ENCODE data around the gene CFAP300.

CFAP300 gene

GRCh38 chr11:102026217-102026616 lies 21.0 kb upstream of the CFAP300 start:
- Histone ChIP-seq H3K9me3 (ENCODE audit: insufficient read depth, low read depth, low read length) (no peaks in the 10 kb centered on the region), H3K4me1 (ENCODE audit: insufficient read depth, low read length) (no peaks in the 10 kb centered on the region), H3K27me3 (ENCODE audit: insufficient read depth, low read length) (no peaks in the 10 kb centered on the region), H3K27ac (ENCODE audit: low read depth, low read length) (no peak overlapping the region), H3K36me3 (ENCODE audit: insufficient read depth, low read length) (no peaks in the 10 kb centered on the region), H3K9ac (ENCODE audit: low read depth, low read length) (no peak overlapping the region), H3K4me3 (ENCODE audit: low read length) (no peak overlapping the region)
- WGBS = 95% methylated on average over 4 of the region's 4 CpGs

GRCh38 chr11:102026959-102027358 lies 20.3 kb upstream of the CFAP300 start:
- Histone ChIP-seq H3K27ac (ENCODE audit: low read depth, low read length) (no peak overlapping the region), H3K9ac (ENCODE audit: low read depth, low read length) (no peak overlapping the region), H3K36me3 (ENCODE audit: insufficient read depth, low read length) (no peaks in the 10 kb centered on the region), H3K27me3 (ENCODE audit: insufficient read depth, low read length) (no peaks in the 10 kb centered on the region), H3K4me3 (ENCODE audit: low read length) (no peak overlapping the region), H3K9me3 (ENCODE audit: insufficient read depth, low read depth, low read length) (no peaks in the 10 kb centered on the region), H3K4me1 (ENCODE audit: insufficient read depth, low read length) (no peaks in the 10 kb centered on the region)
- 43% methylated on average over 2 of the region's 2 CpGs for WGBS

- no peaks in the 10 kb centered on the region for H3K4me1 ChIP-seq (ENCODE audit: insufficient read depth, low read length)
- WGBS = no CpG with 5 or more reads among the region's 1 CpG
- no peaks in the 10 kb centered on the region for H3K27me3 ChIP-seq (ENCODE audit: insufficient read depth, low read length)
- no peaks in the 10 kb centered on the region for H3K36me3 ChIP-seq (ENCODE audit: insufficient read depth, low read length)
- H3K9ac ChIP-seq (ENCODE audit: low read depth, low read length) = no peak overlapping the region
- H3K4me3 ChIP-seq (ENCODE audit: low read length) = no peak overlapping the region
- peaks cover 3% of the 10 kb centered on the region; the same call in 1 of the 2 replicates for H3K9me3 ChIP-seq (ENCODE audit: insufficient read depth, low read depth, low read length)
- H3K27ac ChIP-seq (ENCODE audit: low read depth, low read length) = no peak overlapping the region
These were observed 10.5 kb upstream of the CFAP300 start for GRCh38 chr11:102036757-102037156.

GRCh38 chr11:102046841-102047240 lies 396 bp upstream of the CFAP300 start:
- Histone ChIP-seq H3K9me3 (ENCODE audit: insufficient read depth, low read depth, low read length) (no peaks in the 10 kb centered on the region), H3K4me1 (ENCODE audit: insufficient read depth, low read length) (no peaks in the 10 kb centered on the region), H3K36me3 (ENCODE audit: insufficient read depth, low read length) (no peaks in the 10 kb centered on the region), H3K27ac (ENCODE audit: low read depth, low read length) (no peak overlapping the region), H3K4me3 (ENCODE audit: low read length) (peak overlapping the region; percentile 60), H3K27me3 (ENCODE audit: insufficient read depth, low read length) (peaks cover 4% of the 10 kb centered on the region; the same call in 1 of the 2 replicates), H3K9ac (ENCODE audit: low read depth, low read length) (no peak overlapping the region)
- WGBS = 73% methylated on average over 1 of the region's 4 CpGs

GRCh38 chr11:102050927-102051575 lies 3.8 kb downstream of the CFAP300 start:
- no peaks in the 10 kb centered on the region for H3K4me1 ChIP-seq (ENCODE audit: insufficient read depth, low read length)
- H3K27me3 ChIP-seq (ENCODE audit: insufficient read depth, low read length) = peaks cover 4% of the 10 kb centered on the region; the same call in 1 of the 2 replicates
- no peak overlapping the region for H3K4me3 ChIP-seq (ENCODE audit: low read length)
- H3K9me3 ChIP-seq (ENCODE audit: insufficient read depth, low read depth, low read length) = no peaks in the 10 kb centered on the region
- no peak overlapping the region for H3K27ac ChIP-seq (ENCODE audit: low read depth, low read length)
- 77% methylated on average over 5 of the region's 5 CpGs for WGBS
- H3K36me3 ChIP-seq (ENCODE audit: insufficient read depth, low read length) = no peaks in the 10 kb centered on the region
- H3K9ac ChIP-seq (ENCODE audit: low read depth, low read length) = no peak overlapping the region

GRCh38 chr11:102061276-102061675 lies 14.0 kb downstream of the CFAP300 start:
- Histone ChIP-seq H3K27me3 (ENCODE audit: insufficient read depth, low read length) (no peaks in the 10 kb centered on the region), H3K27ac (ENCODE audit: low read depth, low read length) (no peak overlapping the region), H3K36me3 (ENCODE audit: insufficient read depth, low read length) (no peaks in the 10 kb centered on the region), H3K4me3 (ENCODE audit: low read length) (no peak overlapping the region), H3K9ac (ENCODE audit: low read depth, low read length) (no peak overlapping the region), H3K9me3 (ENCODE audit: insufficient read depth, low read depth, low read length) (no peaks in the 10 kb centered on the region), H3K4me1 (ENCODE audit: insufficient read depth, low read length) (no peaks in the 10 kb centered on the region)
- 13% methylated on average over 1 of the region's 2 CpGs for WGBS

GRCh38 chr11:102062106-102062505 lies 14.9 kb downstream of the CFAP300 start:
- no peak overlapping the region for H3K27ac ChIP-seq (ENCODE audit: low read depth, low read length)
- no peaks in the 10 kb centered on the region for H3K27me3 ChIP-seq (ENCODE audit: insufficient read depth, low read length)
- H3K9ac ChIP-seq (ENCODE audit: low read depth, low read length) = no peak overlapping the region
- no peak overlapping the region for H3K4me3 ChIP-seq (ENCODE audit: low read length)
- no peaks in the 10 kb centered on the region for H3K36me3 ChIP-seq (ENCODE audit: insufficient read depth, low read length)
- H3K9me3 ChIP-seq (ENCODE audit: insufficient read depth, low read depth, low read length) = no peaks in the 10 kb centered on the region
- H3K4me1 ChIP-seq (ENCODE audit: insufficient read depth, low read length) = no peaks in the 10 kb centered on the region
- WGBS = 97% methylated on average over 2 of the region's 2 CpGs

- 91% methylated on average over 2 of the region's 2 CpGs for WGBS
- Histone ChIP-seq H3K4me1 (ENCODE audit: insufficient read depth, low read length) (no peaks in the 10 kb centered on the region), H3K27ac (ENCODE audit: low read depth, low read length) (no peak overlapping the region), H3K36me3 (ENCODE audit: insufficient read depth, low read length) (no peaks in the 10 kb centered on the region), H3K9me3 (ENCODE audit: insufficient read depth, low read depth, low read length) (no peaks in the 10 kb centered on the region), H3K27me3 (ENCODE audit: insufficient read depth, low read length) (no peaks in the 10 kb centered on the region), H3K9ac (ENCODE audit: low read depth, low read length) (no peak overlapping the region), H3K4me3 (ENCODE audit: low read length) (no peak overlapping the region)
These were observed 17.1 kb downstream of the CFAP300 start for GRCh38 chr11:102064316-102064715.

- Histone ChIP-seq H3K27me3 (ENCODE audit: insufficient read depth, low read length) (no peaks in the 10 kb centered on the region), H3K9ac (ENCODE audit: low read depth, low read length) (no peak overlapping the region), H3K4me3 (ENCODE audit: low read length) (no peak overlapping the region), H3K36me3 (ENCODE audit: insufficient read depth, low read length) (no peaks in the 10 kb centered on the region), H3K9me3 (ENCODE audit: insufficient read depth, low read depth, low read length) (peaks cover 21% of the 10 kb centered on the region; the same call in 1 of the 2 replicates), H3K4me1 (ENCODE audit: insufficient read depth, low read length) (no peaks in the 10 kb centered on the region), H3K27ac (ENCODE audit: low read depth, low read length) (no peak overlapping the region)
- WGBS = 0% methylated on average over 1 of the region's 1 CpG
These were observed 23.5 kb downstream of the CFAP300 start for GRCh38 chr11:102070766-102071165.

- peaks cover 21% of the 10 kb centered on the region; the same call in 1 of the 2 replicates for H3K9me3 ChIP-seq (ENCODE audit: insufficient read depth, low read depth, low read length)
- H3K27ac ChIP-seq (ENCODE audit: low read depth, low read length) = no peak overlapping the region
- no peaks in the 10 kb centered on the region for H3K4me1 ChIP-seq (ENCODE audit: insufficient read depth, low read length)
- WGBS = 92% methylated on average over 1 of the region's 1 CpG
- H3K36me3 ChIP-seq (ENCODE audit: insufficient read depth, low read length) = no peaks in the 10 kb centered on the region
- no peaks in the 10 kb centered on the region for H3K27me3 ChIP-seq (ENCODE audit: insufficient read depth, low read length)
- no peak overlapping the region for H3K4me3 ChIP-seq (ENCODE audit: low read length)
- H3K9ac ChIP-seq (ENCODE audit: low read depth, low read length) = no peak overlapping the region
These were observed 24.5 kb downstream of the CFAP300 start for GRCh38 chr11:102071497-102072472.

GRCh38 chr11:102073253-102073652 lies 26.0 kb downstream of the CFAP300 start:
- WGBS = 96% methylated on average over 2 of the region's 2 CpGs
- H3K27ac ChIP-seq (ENCODE audit: low read depth, low read length) = no peak overlapping the region

More at GRCh38 chr11:102073253-102073652, 26.0 kb downstream of the CFAP300 start:
- H3K27me3 ChIP-seq (ENCODE audit: insufficient read depth, low read length) = no peaks in the 10 kb centered on the region
- H3K4me3 ChIP-seq (ENCODE audit: low read length) = no peak overlapping the region
- H3K9me3 ChIP-seq (ENCODE audit: insufficient read depth, low read depth, low read length) = peaks cover 21% of the 10 kb centered on the region; the same call in 1 of the 2 replicates
- H3K9ac ChIP-seq (ENCODE audit: low read depth, low read length) = no peak overlapping the region
- H3K36me3 ChIP-seq (ENCODE audit: insufficient read depth, low read length) = no peaks in the 10 kb centered on the region
- no peaks in the 10 kb centered on the region for H3K4me1 ChIP-seq (ENCODE audit: insufficient read depth, low read length)

Data from HUES64 (cell line).